ENCODE results near the gene GALNT1.

GALNT1 gene

GRCh38 chr18:35637227-35637626 is 55.7 kb downstream of the GALNT1 start:
- no peaks in the 10 kb centered on the region for H3K79me2 ChIP-seq (ENCODE audit: insufficient read depth, low read length)
- no peak overlapping the region for H3K4me2 ChIP-seq (ENCODE audit: low read depth, low read length, poor library complexity, severe bottlenecking)
- H3K4me3 ChIP-seq (ENCODE audit: insufficient read depth, low read length, poor library complexity, severe bottlenecking) = no peak overlapping the region
- H3K36me3 ChIP-seq (ENCODE audit: low read length) = no peaks in the 10 kb centered on the region
- H4K20me1 ChIP-seq (ENCODE audit: low read depth, low read length) = no peaks in the 10 kb centered on the region
- no peak overlapping the region for H2AFZ ChIP-seq (ENCODE audit: low read depth, low read length, severe bottlenecking)
- H3K27me3 ChIP-seq (ENCODE audit: low read length) = no peaks in the 10 kb centered on the region
- H3K9me3 ChIP-seq (ENCODE audit: insufficient read depth, low read length) = 0 out of 2 replicates have a peak, but pooled peaks cover 6% of the 10 kb centered on the region
- H3K9me2 ChIP-seq (replicated peaks; ENCODE audit: insufficient read depth, low read length) = 0 out of 2 replicates have a peak, but pooled peaks cover 3% of the 10 kb centered on the region
- TF ChIP-seq EZH2phosphoT487 (conservative IDR thresholded peaks at IDR 0.05; ENCODE audit: low read length) (no peak), CTCF (IDR thresholded peaks at IDR 0.05; ENCODE audit: insufficient read depth, low read length, poor library complexity, severe bottlenecking) (no peak)
- no peak overlapping the region for H3K9ac ChIP-seq (ENCODE audit: low read length)
- no peak overlapping the region for H3K27ac ChIP-seq (ENCODE audit: low read depth, low read length)
- H3F3A ChIP-seq (ENCODE audit: insufficient read depth) = no peaks in the 10 kb centered on the region

GRCh38 chr18:35639296-35639695 is 57.8 kb downstream of the GALNT1 start:
- Histone ChIP-seq H3K27me3 (ENCODE audit: low read length) (no peaks in the 10 kb centered on the region), H3F3A (ENCODE audit: insufficient read depth) (no peaks in the 10 kb centered on the region), H3K36me3 (ENCODE audit: low read length) (no peaks in the 10 kb centered on the region), H3K27ac (ENCODE audit: low read depth, low read length) (no peak overlapping the region), H3K9me2 (replicated peaks; ENCODE audit: insufficient read depth, low read length) (0 out of 2 replicates have a peak, but pooled peaks cover 3% of the 10 kb centered on the region), H3K9ac (ENCODE audit: low read length) (no peak overlapping the region), H4K20me1 (ENCODE audit: low read depth, low read length) (no peaks in the 10 kb centered on the region), H2AFZ (ENCODE audit: low read depth, low read length, severe bottlenecking) (no peak overlapping the region), H3K4me3 (ENCODE audit: insufficient read depth, low read length, poor library complexity, severe bottlenecking) (no peak overlapping the region), H3K9me3 (ENCODE audit: insufficient read depth, low read length) (0 out of 2 replicates have a peak, but pooled peaks cover 6% of the 10 kb centered on the region), H3K79me2 (ENCODE audit: insufficient read depth, low read length) (no peaks in the 10 kb centered on the region), H3K4me2 (ENCODE audit: low read depth, low read length, poor library complexity, severe bottlenecking) (no peak overlapping the region)
- TF ChIP-seq EZH2phosphoT487 (conservative IDR thresholded peaks at IDR 0.05; ENCODE audit: low read length) (no peak), CTCF (IDR thresholded peaks at IDR 0.05; ENCODE audit: insufficient read depth, low read length, poor library complexity, severe bottlenecking) (no peak)

GRCh38 chr18:35641467-35641866 is 59.9 kb downstream of the GALNT1 start:
- Histone ChIP-seq H3K27ac (ENCODE audit: low read depth, low read length) (no peak overlapping the region), H3K4me2 (ENCODE audit: low read depth, low read length, poor library complexity, severe bottlenecking) (no peak overlapping the region), H3K9me2 (replicated peaks; ENCODE audit: insufficient read depth, low read length) (0 out of 2 replicates have a peak, but pooled peaks cover 3% of the 10 kb centered on the region), H3K27me3 (ENCODE audit: low read length) (no peaks in the 10 kb centered on the region), H3K79me2 (ENCODE audit: insufficient read depth, low read length) (no peaks in the 10 kb centered on the region), H2AFZ (ENCODE audit: low read depth, low read length, severe bottlenecking) (no peak overlapping the region), H3K4me3 (ENCODE audit: insufficient read depth, low read length, poor library complexity, severe bottlenecking) (no peak overlapping the region), H3K36me3 (ENCODE audit: low read length) (no peaks in the 10 kb centered on the region), H4K20me1 (ENCODE audit: low read depth, low read length) (no peaks in the 10 kb centered on the region), H3K9me3 (ENCODE audit: insufficient read depth, low read length) (0 out of 2 replicates have a peak, but pooled peaks cover 6% of the 10 kb centered on the region), H3F3A (ENCODE audit: insufficient read depth) (no peaks in the 10 kb centered on the region), H3K9ac (ENCODE audit: low read length) (no peak overlapping the region)
- TF ChIP-seq EZH2phosphoT487 (conservative IDR thresholded peaks at IDR 0.05; ENCODE audit: low read length) (no peak), CTCF (IDR thresholded peaks at IDR 0.05; ENCODE audit: insufficient read depth, low read length, poor library complexity, severe bottlenecking) (no peak)

All from SU-DHL-6 (cell line).